Uterus (tissue), 4 donors: ENCODE results near the gene ACTN1. TPM values are rescaled to one million over a fixed set of nuclear protein-coding genes. Genes with fewer than 3 reads are reported as not detected.
A peak's percentile ranks its signal among the peaks of the same experiment; 100 is the strongest.

Source experiments
- DNase-seq, 2 donors: peaks; one replicate each; pipeline ENCODE4 v3.0.0-alpha.2; 2019 to 2020
- H3K27ac ChIP-seq, 2 donors: fragments of 200-600 bp; sonication (generic); 1 replicate in 1 of 2; 2 replicates in 1 of 2; pipeline ENCODE4 v1.5.1; 2016 to 2018
- H3K27me3 ChIP-seq, 2 donors: fragments of 200-600 bp; sonication (generic); one replicate each; pipeline ENCODE4 v1.5.1; 2018 to 2019; ENCODE audit warnings: control low read depth in 1 of 2
- H3K36me3 ChIP-seq, 2 donors: fragments of 200-600 bp; sonication (generic); one replicate each; pipeline ENCODE4 v1.5.1; 2019; ENCODE audit warnings: control low read depth in 1 of 2
- H3K4me1 ChIP-seq, 2 donors: fragments of 200-600 bp; sonication (generic); one replicate each; pipeline ENCODE4 v1.5.1; 2018 to 2019; ENCODE audit warnings: control low read depth in 1 of 2
- H3K4me3 ChIP-seq, 2 donors: fragments of 200-600 bp; sonication (generic); 1 replicate in 1 of 2; 2 replicates in 1 of 2; pipeline ENCODE4 v1.5.1; 2018 to 2019; ENCODE audit warnings: mild to moderate bottlenecking in 1 of 2
- H3K9me3 ChIP-seq, 2 donors: fragments of 200-600 bp; sonication (generic); one replicate each; pipeline ENCODE4 v1.5.1; 2019; ENCODE audit warnings: control low read depth in 1 of 2
- CTCF ChIP-seq, 4 experiments: fragments of 200-600 bp in 2 of 4; fragments of 450-650 bp in 2 of 4; sonication (generic) in 2 of 4; IDR thresholded peaks; one replicate each; pipeline ENCODE4 v1.5.1; 2016 to 2019; ENCODE audit warnings: antibody characterized with exemption in 4 of 4, mild to moderate bottlenecking in 2 of 4, moderate library complexity in 1 of 4
- POLR2A ChIP-seq, 2 donors: fragments of 450-650 bp; IDR thresholded peaks; one replicate each; pipeline ENCODE4 v1.6.1; 2016; ENCODE audit warnings: antibody characterized with exemption in 2 of 2, mild to moderate bottlenecking in 1 of 2, moderate library complexity in 1 of 2
- intact Hi-C: fragments of 100-400 bp; cut with DNase I; formaldehyde crosslinking; loops from one replicate; pipeline ENCODE4 v1.15.1; 2023; ENCODE audit warnings: low total_unique reads
- small RNA-seq: library from RNA; depleted of rRNA; stranded (forward); fragments of <200 nt; gene quantifications from one replicate; pipeline ENCODE3, GENCODE V24; 2016
- total RNA-seq, 4 donors: library from RNA; depleted of rRNA in 3 of 4; stranded (reverse); fragments of >200 nt in 3 of 4; gene quantifications; one replicate each; pipeline versions ENCODE4 v1.1.0 to v1.2.4, GENCODE V29; 2014 to 2023
- donor health status: DM: yes; HTN: yes; CAD: no.

ACTN1 gene
- total RNA-seq, 4 donors from 2014 or later, result 147 to 538 (median 343) TPM

- peak; percentile 79 to 88 (median 82) for TF ChIP-seq CTCF (IDR thresholded peaks at IDR 0.05)
- TF ChIP-seq POLR2A (IDR thresholded peaks at IDR 0.05), result no peak
- intact Hi-C loops, result no loop called here
- Histone ChIP-seq H3K27ac (no peak overlapping the region), H3K9me3 (no peaks in the 10 kb centered on the region), H3K36me3 (no peaks in the 10 kb centered on the region), H3K27me3 (no peaks in the 10 kb centered on the region), H3K4me1 (no peaks in the 10 kb centered on the region), H3K4me3 (no peak overlapping the region)
- peak; percentile 86 to 87 for DNase-seq
These were observed 154.4 kb downstream of the ACTN1 start for GRCh38 chr14:68824517-68825347.

GRCh38 chr14:68824207-68824516 is 154.9 kb downstream of the ACTN1 start:
- H3K27me3 ChIP-seq, result no peaks in the 10 kb centered on the region

More at GRCh38 chr14:68824207-68824516, 154.9 kb downstream of the ACTN1 start:
- Histone ChIP-seq H3K9me3 (no peaks in the 10 kb centered on the region), H3K4me1 (no peaks in the 10 kb centered on the region), H3K36me3 (no peaks in the 10 kb centered on the region), H3K4me3 (no peak overlapping the region), H3K27ac (no peak overlapping the region)
- no peak for DNase-seq
- intact Hi-C loops, result no loop called here
- TF ChIP-seq POLR2A (IDR thresholded peaks at IDR 0.05), result no peak
- no peak for TF ChIP-seq CTCF (IDR thresholded peaks at IDR 0.05)

Small RNAs within 50 kb of the gene (small RNA-seq; reads per million reads assigned to genes)
- gene BANF1P1 (not detected), gene HMGN1P3 (not detected), gene RPS29P1 (not detected)

Other genes with a start within 250 kb of the ACTN1 start
- gene ZFP36L1, start 186.2 kb downstream of the ACTN1 start, total RNA-seq, result 100 to 1,000 TPM; 170 to 564 (median 315) TPM
- 10 to 100 TPM; 32.2 to 68.5 (median 60.0) TPM for gene DCAF5, start 173.8 kb upstream of the ACTN1 start, total RNA-seq
- gene EXD2, start 212.2 kb upstream of the ACTN1 start, total RNA-seq, result 10 to 100 TPM in 3 of 4 donors, 1 to 10 TPM in 1; 4.6 to 52.1 (median 28.3) TPM